NT2/D1 (cell line): Measurements from ENCODE around the gene KIAA1614.
A peak's percentile ranks its signal among the peaks of the same experiment; 100 is the strongest.

Experiments used
- DNase-seq: peaks from one replicate; pipeline ENCODE4 v3.0.0-alpha.2; 2011; ENCODE audit warnings: low read depth, low spot score
- H3K27me3 ChIP-seq: 2 replicates; pipeline ENCODE4 v1.6.0; 2011; ENCODE audit warnings: mild to moderate bottlenecking; ENCODE audit not compliant: insufficient read length, insufficient read depth
- H3K36me3 ChIP-seq: 2 replicates; pipeline ENCODE4 v1.6.1; 2011; ENCODE audit warnings: mild to moderate bottlenecking, low read length, mixed read lengths; ENCODE audit not compliant: insufficient read depth, insufficient read length
- H3K4me1 ChIP-seq: 2 replicates; pipeline ENCODE4 v1.5.1; 2011; ENCODE audit not compliant: insufficient read depth, insufficient read length
- H3K4me3 ChIP-seq: 2 replicates; pipeline ENCODE4 v1.5.1; 2011; ENCODE audit warnings: low read depth; ENCODE audit not compliant: insufficient read length
- H3K9ac ChIP-seq: 2 replicates; pipeline ENCODE4 v1.6.0; 2011; ENCODE audit warnings: low read depth; ENCODE audit not compliant: insufficient read length
- H3K9me3 ChIP-seq: 2 replicates; pipeline ENCODE4 v1.5.1; 2011; ENCODE audit warnings: mild to moderate bottlenecking, low read length; ENCODE audit not compliant: insufficient read depth
- SUZ12 ChIP-seq: IDR thresholded peaks from 2 replicates; pipeline ENCODE4 v1.6.1; 2011; ENCODE audit not compliant: insufficient read length, insufficient read depth; ENCODE audit errors: extremely low read depth
- YY1 ChIP-seq: IDR thresholded peaks from 2 replicates; pipeline ENCODE4 v1.6.1; 2011; ENCODE audit not compliant: insufficient read length, insufficient read depth
- ZNF274 ChIP-seq: IDR thresholded peaks from 2 replicates; pipeline ENCODE4 v1.6.1; 2011; ENCODE audit warnings: mild to moderate bottlenecking, low read depth, low read length

The KIAA1614 gene

GRCh38 chr1:180908074-180908765 is 4.5 kb upstream of the KIAA1614 start:
- Histone ChIP-seq H3K36me3 (no peaks in the 10 kb centered on the region), H3K4me3 (no peak overlapping the region), H3K4me1 (peaks cover 3% of the 10 kb centered on the region), H3K27me3 (peaks cover 25% of the 10 kb centered on the region), H3K9ac (no peak overlapping the region), H3K9me3 (no peaks in the 10 kb centered on the region)
- no peak for DNase-seq
- no peak for TF ChIP-seq ZNF274
- no peak for TF ChIP-seq YY1
- no peak for TF ChIP-seq SUZ12

- no peaks in the 10 kb centered on the region for H3K9me3 ChIP-seq
- no peak overlapping the region for H3K9ac ChIP-seq
- DNase-seq = no peak
- H3K27me3 ChIP-seq = peaks cover 33% of the 10 kb centered on the region
- H3K4me3 ChIP-seq = no peak overlapping the region
- H3K36me3 ChIP-seq = no peaks in the 10 kb centered on the region
- peaks cover 3% of the 10 kb centered on the region for H3K4me1 ChIP-seq
- TF ChIP-seq ZNF274 (no peak), YY1 (no peak), SUZ12 (no peak)
Measured at GRCh38 chr1:180909005-180909414, 3.7 kb upstream of the KIAA1614 start.

GRCh38 chr1:180909462-180909976 is 3.2 kb upstream of the KIAA1614 start:
- no peak for TF ChIP-seq SUZ12
- TF ChIP-seq YY1 = no peak
- TF ChIP-seq ZNF274 = no peak
- no peaks in the 10 kb centered on the region for H3K9me3 ChIP-seq
- H3K36me3 ChIP-seq = no peaks in the 10 kb centered on the region
- peaks cover 3% of the 10 kb centered on the region for H3K4me1 ChIP-seq
- H3K27me3 ChIP-seq = peaks cover 37% of the 10 kb centered on the region
- no peak overlapping the region for H3K9ac ChIP-seq
- H3K4me3 ChIP-seq = no peak overlapping the region
- DNase-seq = no peak

GRCh38 chr1:180911640-180912191 is 981 bp upstream of the KIAA1614 start:
- TF ChIP-seq ZNF274 = no peak
- TF ChIP-seq SUZ12 = no peak
- no peak for TF ChIP-seq YY1
- peaks cover 52% of the 10 kb centered on the region for H3K27me3 ChIP-seq
- peaks cover 3% of the 10 kb centered on the region for H3K4me1 ChIP-seq
- peaks cover 3% of the 10 kb centered on the region for H3K36me3 ChIP-seq
- peak overlapping the region; percentile 84 for H3K9ac ChIP-seq
- no peak for DNase-seq
- peak overlapping the region; percentile 69 for H3K4me3 ChIP-seq
- no peaks in the 10 kb centered on the region for H3K9me3 ChIP-seq

GRCh38 chr1:180912211-180912800 is 391 bp upstream of the KIAA1614 start:
- Histone ChIP-seq H3K4me3 (peak overlapping the region; percentile 69), H3K9ac (peak overlapping the region; percentile 84), H3K4me1 (peaks cover 8% of the 10 kb centered on the region), H3K9me3 (no peaks in the 10 kb centered on the region), H3K36me3 (peaks cover 4% of the 10 kb centered on the region), H3K27me3 (peaks cover 58% of the 10 kb centered on the region)
- no peak for DNase-seq
- TF ChIP-seq SUZ12 (peak; percentile 53), YY1 (no peak)

GRCh38 chr1:180915426-180915965 is 2.8 kb downstream of the KIAA1614 start:
- no peak for TF ChIP-seq YY1
- TF ChIP-seq ZNF274 = no peak
- no peak for TF ChIP-seq SUZ12
- Histone ChIP-seq H3K9ac (no peak overlapping the region), H3K36me3 (peaks cover 4% of the 10 kb centered on the region), H3K27me3 (peaks cover 73% of the 10 kb centered on the region), H3K9me3 (no peaks in the 10 kb centered on the region), H3K4me1 (peaks cover 25% of the 10 kb centered on the region), H3K4me3 (no peak overlapping the region)
- DNase-seq = no peak

- DNase-seq = no peak
- Histone ChIP-seq H3K9ac (no peak overlapping the region), H3K4me3 (no peak overlapping the region), H3K27me3 (peaks cover 68% of the 10 kb centered on the region), H3K9me3 (no peaks in the 10 kb centered on the region), H3K36me3 (peaks cover 4% of the 10 kb centered on the region), H3K4me1 (peaks cover 25% of the 10 kb centered on the region)
- TF ChIP-seq YY1 = no peak
- no peak for TF ChIP-seq ZNF274
- TF ChIP-seq SUZ12 = no peak
Measured at GRCh38 chr1:180916012-180916770, 3.5 kb downstream of the KIAA1614 start.
